ENCODE measurements around the gene STK11. TPM values are rescaled to one million over a fixed set of nuclear protein-coding genes. Genes with fewer than 3 reads are reported as not detected.

The STK11 gene
- total RNA-seq, 3 donors from 2014 or later = 32.8 to 55.0 (median 52.1) TPM

DNA sequence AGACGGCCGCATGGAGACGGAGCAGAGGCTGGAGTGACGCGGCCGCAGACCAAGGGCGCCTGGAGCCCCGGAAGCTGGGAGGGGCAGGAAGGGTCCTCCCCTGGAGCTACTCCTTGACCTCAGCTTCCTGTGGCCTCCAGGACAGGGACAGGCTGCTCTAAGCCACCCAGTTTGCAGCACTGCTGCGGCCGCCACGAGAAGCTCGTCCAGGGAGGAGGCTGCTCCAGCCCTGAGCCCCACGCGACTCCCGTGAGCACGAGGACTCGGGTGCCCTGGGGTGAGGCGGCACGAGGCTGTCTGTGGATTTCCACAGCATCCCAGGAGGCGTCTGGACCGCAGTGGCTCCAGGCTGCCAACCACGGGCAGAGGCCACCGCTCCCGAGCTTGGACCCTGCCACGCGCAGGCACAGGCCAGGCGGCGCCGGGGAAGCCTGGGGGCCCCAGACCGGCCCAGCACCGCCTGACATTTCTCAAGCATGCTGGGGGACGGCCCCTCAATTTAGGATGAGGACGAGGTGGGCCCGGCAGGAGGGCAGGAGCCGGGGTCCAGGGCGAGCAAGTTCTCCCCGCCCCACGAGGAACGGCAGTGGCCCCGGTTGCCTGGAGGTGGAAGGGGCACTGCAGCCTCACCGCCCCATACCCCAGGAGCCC, 42.2 kb upstream of the STK11 start:
- DNase-seq (ENCODE audit: low spot score in 2 of 2) = no peak

DNA sequence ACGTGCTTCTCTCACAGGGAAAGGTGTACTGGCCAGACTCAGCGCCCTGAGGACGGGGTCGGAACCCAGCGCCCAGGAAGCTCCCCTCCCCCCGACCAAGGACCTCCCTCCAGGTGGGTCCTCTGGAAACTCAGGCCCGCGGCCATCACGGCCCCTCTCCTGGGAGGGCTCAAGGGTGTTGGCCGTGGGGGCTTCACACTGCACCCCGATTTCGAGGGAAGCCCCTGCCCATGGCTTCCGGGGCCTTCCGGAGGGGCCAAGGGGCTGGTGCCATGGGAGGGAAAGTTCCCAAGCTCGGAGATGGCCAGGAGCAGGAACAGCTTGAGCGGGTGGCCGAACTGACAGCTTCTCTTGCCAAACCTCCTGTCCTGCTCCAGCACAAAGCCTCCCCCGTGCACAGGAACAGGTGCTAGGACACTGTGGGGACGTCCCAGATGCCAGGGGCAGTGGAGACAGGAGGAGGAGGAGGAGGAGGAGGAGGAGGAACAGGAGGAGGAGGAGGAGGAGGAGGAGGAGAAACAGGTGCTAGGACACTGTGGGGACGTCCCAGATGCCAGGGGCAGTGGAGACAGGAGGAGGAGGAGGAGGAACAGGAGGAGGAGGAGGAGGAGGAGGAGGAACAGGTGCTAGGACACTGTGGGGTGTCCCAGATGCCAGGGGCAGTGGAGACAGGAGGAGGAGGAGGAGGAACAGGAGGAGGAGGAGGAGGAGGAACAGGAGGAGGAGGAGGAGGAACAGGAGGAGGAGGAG, 41.5 kb upstream of the STK11 start:
- Histone ChIP-seq H3K4me3 (peak overlapping the region in 1 of 3 donors; percentile 15), H3K9me3 (no peaks in the 10 kb centered on the region), H3K4me1 (peaks cover 15 to 26% of the 10 kb centered on the region in 2 donors), H3K27me3 (no peaks in the 10 kb centered on the region), H3K36me3 (no peaks in the 10 kb centered on the region), H3K27ac (peak overlapping the region; percentile 38 to 65)
- no peak for DNase-seq (ENCODE audit: low spot score in 2 of 2)
- TF ChIP-seq, protein P1, sequence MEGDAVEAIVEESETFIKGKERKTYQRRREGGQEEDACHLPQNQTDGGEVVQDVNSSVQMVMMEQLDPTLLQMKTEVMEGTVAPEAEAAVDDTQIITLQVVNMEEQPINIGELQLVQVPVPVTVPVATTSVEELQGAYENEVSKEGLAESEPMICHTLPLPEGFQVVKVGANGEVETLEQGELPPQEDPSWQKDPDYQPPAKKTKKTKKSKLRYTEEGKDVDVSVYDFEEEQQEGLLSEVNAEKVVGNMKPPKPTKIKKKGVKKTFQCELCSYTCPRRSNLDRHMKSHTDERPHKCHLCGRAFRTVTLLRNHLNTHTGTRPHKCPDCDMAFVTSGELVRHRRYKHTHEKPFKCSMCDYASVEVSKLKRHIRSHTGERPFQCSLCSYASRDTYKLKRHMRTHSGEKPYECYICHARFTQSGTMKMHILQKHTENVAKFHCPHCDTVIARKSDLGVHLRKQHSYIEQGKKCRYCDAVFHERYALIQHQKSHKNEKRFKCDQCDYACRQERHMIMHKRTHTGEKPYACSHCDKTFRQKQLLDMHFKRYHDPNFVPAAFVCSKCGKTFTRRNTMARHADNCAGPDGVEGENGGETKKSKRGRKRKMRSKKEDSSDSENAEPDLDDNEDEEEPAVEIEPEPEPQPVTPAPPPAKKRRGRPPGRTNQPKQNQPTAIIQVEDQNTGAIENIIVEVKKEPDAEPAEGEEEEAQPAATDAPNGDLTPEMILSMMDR (IDR thresholded peaks at IDR 0.05) = no peak
- TF ChIP-seq POLR2A (IDR thresholded peaks at IDR 0.05) (no peak), POLR2AphosphoS5 (IDR thresholded peaks at IDR 0.05) (no peak)
- intact Hi-C loops (cut with DNase I; ENCODE audit: low total_unique reads) = no loop called here

More for the DNA sequence above, 42.2 kb upstream of the STK11 start:
- no peaks in the 10 kb centered on the region for H3K27me3 ChIP-seq
- TF ChIP-seq POLR2A (IDR thresholded peaks at IDR 0.05) = no peak
- TF ChIP-seq, protein P1 (IDR thresholded peaks at IDR 0.05) = no peak
- no peak for TF ChIP-seq POLR2AphosphoS5 (IDR thresholded peaks at IDR 0.05)
- peaks cover 14 to 23% of the 10 kb centered on the region in 2 donors for H3K4me1 ChIP-seq
- H3K36me3 ChIP-seq = no peaks in the 10 kb centered on the region
- H3K9me3 ChIP-seq = no peaks in the 10 kb centered on the region
- intact Hi-C loops (cut with DNase I; ENCODE audit: low total_unique reads) = no loop called here
- peak overlapping the region in 1 of 3 donors; percentile 15 for H3K4me3 ChIP-seq
- peak overlapping the region; percentile 58 to 65 for H3K27ac ChIP-seq

DNA sequence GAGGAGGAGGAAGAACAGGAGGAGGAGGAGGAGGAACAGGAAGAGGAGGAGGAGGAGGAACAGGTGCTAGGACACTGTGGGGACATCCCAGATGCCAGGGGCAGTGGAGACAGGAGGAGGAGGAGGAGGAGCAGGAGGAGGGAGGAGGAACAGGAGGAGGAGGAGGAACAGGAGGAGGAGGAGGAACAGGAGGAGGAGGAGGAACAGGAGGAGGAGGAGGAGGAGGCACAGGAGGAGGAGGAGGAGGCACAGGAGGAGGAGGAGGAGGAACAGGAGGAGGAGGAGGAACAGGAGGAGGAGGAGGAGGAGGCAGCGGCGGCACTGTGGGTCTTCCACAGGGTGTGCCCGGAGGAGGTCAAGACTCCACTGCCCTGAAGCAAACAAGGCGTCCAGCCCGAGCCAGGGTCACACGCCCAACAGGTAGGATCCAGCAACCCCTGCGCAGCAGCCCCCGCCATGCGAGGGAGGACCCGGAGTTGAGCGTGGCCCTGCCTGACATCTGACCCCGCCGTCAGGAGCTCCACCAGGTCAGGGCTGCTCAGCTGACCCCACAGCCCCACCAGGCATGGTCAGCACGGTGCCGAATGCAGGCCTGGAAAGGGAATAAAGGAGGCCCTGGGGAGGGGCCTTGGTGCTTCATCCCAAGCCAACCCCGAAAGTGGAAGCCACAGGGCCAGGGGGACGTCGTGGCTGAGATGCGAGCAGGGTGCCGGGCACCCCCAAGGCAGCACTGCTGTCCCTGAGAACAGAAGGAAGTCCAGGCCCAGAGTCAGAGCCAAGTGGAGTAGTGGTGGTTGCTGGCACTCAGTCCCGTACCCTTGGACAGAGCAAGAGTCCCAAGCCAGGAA, 40.7 kb upstream of the STK11 start:
- intact Hi-C loops (cut with DNase I; ENCODE audit: low total_unique reads) = no loop called here
- peaks cover 22 to 34% of the 10 kb centered on the region in 2 donors for H3K4me1 ChIP-seq
- peak overlapping the region; percentile 67 to 74 for H3K27ac ChIP-seq
- no peak overlapping the region for H3K4me3 ChIP-seq
- DNase-seq (ENCODE audit: low spot score in 2 of 2) = no peak
- TF ChIP-seq POLR2A (IDR thresholded peaks at IDR 0.05) (no peak), POLR2AphosphoS5 (IDR thresholded peaks at IDR 0.05) (no peak)
- TF ChIP-seq, protein P1 (IDR thresholded peaks at IDR 0.05) = no peak
- H3K27me3 ChIP-seq = no peaks in the 10 kb centered on the region
- H3K9me3 ChIP-seq = no peaks in the 10 kb centered on the region
- no peaks in the 10 kb centered on the region for H3K36me3 ChIP-seq

DNA sequence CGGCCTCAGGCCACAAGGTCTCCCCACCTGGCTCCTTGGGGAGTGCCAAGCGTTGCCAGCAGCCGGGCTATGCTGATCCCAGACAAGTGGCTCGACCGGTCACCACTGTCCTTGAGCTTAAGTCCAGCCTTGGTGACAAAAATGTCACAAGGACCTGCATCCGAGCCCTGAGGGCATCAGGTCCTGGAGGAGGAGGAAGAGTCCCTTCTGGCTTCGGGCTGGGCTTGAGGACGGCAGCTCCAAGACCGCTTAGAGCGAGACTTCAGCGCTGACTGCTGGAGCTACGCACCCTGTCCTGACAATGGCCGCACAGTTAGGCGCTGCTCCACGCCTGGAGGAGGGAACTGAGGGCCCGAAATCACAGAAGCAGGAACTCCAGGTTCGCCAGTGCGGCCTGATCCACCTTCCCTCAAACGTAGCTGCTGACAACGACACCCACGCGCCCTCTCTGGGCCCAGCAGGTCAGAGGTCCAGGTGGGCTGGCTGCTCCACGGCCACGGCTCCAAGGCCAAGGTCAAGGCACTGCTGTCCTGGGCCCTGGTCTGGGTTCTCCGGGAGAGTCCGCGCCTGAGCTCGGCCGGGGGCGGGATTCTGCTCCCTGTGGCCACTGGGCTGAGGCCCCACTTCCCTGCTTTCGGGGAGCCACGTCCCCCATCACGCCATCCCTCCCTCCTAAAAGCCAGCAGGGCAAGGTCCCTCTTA, 38.6 kb upstream of the STK11 start:
- DNase-seq (ENCODE audit: low spot score in 2 of 2) = peak; percentile 61 to 67
- H3K36me3 ChIP-seq = no peaks in the 10 kb centered on the region
- H3K4me3 ChIP-seq = peak overlapping the region in 2 of 3 donors; percentile 46 to 91
- no peaks in the 10 kb centered on the region for H3K27me3 ChIP-seq
- H3K9me3 ChIP-seq = no peaks in the 10 kb centered on the region
- H3K27ac ChIP-seq = peak overlapping the region; percentile 87 to 99
- intact Hi-C loops (cut with DNase I; ENCODE audit: low total_unique reads) = loop anchor here (1.0 kb wide), 1 partner anchor 20 kb away; no protein-coding TSS in a partner anchor
- TF ChIP-seq, protein P1 (IDR thresholded peaks at IDR 0.05) = no peak
- peak in 1 of 3 donors; percentile 24 for TF ChIP-seq POLR2AphosphoS5 (IDR thresholded peaks at IDR 0.05)
- H3K4me1 ChIP-seq = peaks cover 33 to 48% of the 10 kb centered on the region in 2 donors

Measured in breast epithelium (tissue), 4 donors.